UCSD-AML1 (cell line): ENCODE results near the gene CIITA.
"Not testable (repeated sequence)": the region's sequence is repeated elsewhere in the genome, so short reads cannot be mapped to it uniquely, and the experiment has no call there.

ENCODE experiments used
- DNase-seq: peaks from one replicate; lab custom pipeline; 2025; ENCODE audit not compliant: unreplicated experiment; lab: John Stamatoyannopoulos, UW

The CIITA gene

GRCh38 chr16:10918294-10919002 lies 41.4 kb downstream of the CIITA start:
- peak; percentile 86 for DNase-seq

- no peak for DNase-seq
Observed at GRCh38 chr16:10919003-10919351, 42.0 kb downstream of the CIITA start.

GRCh38 chr16:10920726-10921427 lies 43.9 kb downstream of the CIITA start:
- DNase-seq: no peak

GRCh38 chr16:10921536-10922327 lies 44.7 kb downstream of the CIITA start:
- no peak for DNase-seq

- no peak for DNase-seq
Observed at GRCh38 chr16:10922328-10923145, 45.5 kb downstream of the CIITA start.

GRCh38 chr16:10923146-10923649 lies 46.2 kb downstream of the CIITA start:
- DNase-seq: no peak

- no peak for DNase-seq
Observed at GRCh38 chr16:10923650-10924214, 46.7 kb downstream of the CIITA start.

GRCh38 chr16:10925285-10925684 lies 48.3 kb downstream of the CIITA start:
- not testable (repeated sequence) for DNase-seq

GRCh38 chr16:10926094-10926493 lies 49.1 kb downstream of the CIITA start:
- no peak for DNase-seq

- no peak for DNase-seq
Observed at GRCh38 chr16:10926867-10927266, 49.9 kb downstream of the CIITA start.

- no peak for DNase-seq
Observed at GRCh38 chr16:10927497-10928112, 50.6 kb downstream of the CIITA start.

- DNase-seq: not testable (repeated sequence)
Observed at GRCh38 chr16:10929097-10929496, 52.1 kb downstream of the CIITA start.

- DNase-seq: no peak
Observed at GRCh38 chr16:10929853-10930754, 53.1 kb downstream of the CIITA start.

- DNase-seq: no peak
Observed at GRCh38 chr16:10930755-10931093, 53.7 kb downstream of the CIITA start.

- no peak for DNase-seq
Observed at GRCh38 chr16:10931134-10931533, 54.1 kb downstream of the CIITA start.

GRCh38 chr16:10931977-10932632 lies 55.1 kb downstream of the CIITA start:
- DNase-seq: no peak

GRCh38 chr16:10932959-10933710 lies 56.1 kb downstream of the CIITA start:
- no peak for DNase-seq

GRCh38 chr16:10933865-10934264 lies 56.9 kb downstream of the CIITA start:
- no peak for DNase-seq
